GM20000 (cell line): Measurements from ENCODE around the gene PAN2.
"Not testable (repeated sequence)": the region's sequence is repeated elsewhere in the genome, so short reads cannot be mapped to it uniquely, and the experiment has no call there.

Experiments
- DNase-seq: peaks from one replicate; pipeline ENCODE4 v3.0.0; 2012; ENCODE audit warnings: low spot score
- CTCF ChIP-seq: IDR thresholded peaks from 2 replicates; pipeline ENCODE4 v1.5.1; 2012; ENCODE audit warnings: mild to moderate bottlenecking, control low read depth; ENCODE audit errors: extremely low read depth, missing control alignments

PAN2 gene

GRCh38 chr12:56338308-56339157 is 4.7 kb upstream of the PAN2 start, which contains the start of gene IL23A:
Gene IL23A (plus strand): TSS chr12:56338884. CDS start chr12:56339045, 161 bp downstream.
- TF ChIP-seq CTCF = no peak
- DNase-seq = peak; percentile 58

GRCh38 chr12:56337753-56338251 is 4.0 kb upstream of the PAN2 start:
- DNase-seq = no peak
- no peak for TF ChIP-seq CTCF

GRCh38 chr12:56336361-56337167 is 2.8 kb upstream of the PAN2 start:
- DNase-seq = peak; percentile 32
- TF ChIP-seq CTCF = no peak

GRCh38 chr12:56335527-56335926 is 1.7 kb upstream of the PAN2 start:
- DNase-seq = not testable (repeated sequence)

GRCh38 chr12:56334490-56334793 is 642 bp upstream of the PAN2 start:
- DNase-seq = no peak
- TF ChIP-seq CTCF = no peak

- TF ChIP-seq CTCF = no peak
- DNase-seq = no peak
These were observed 562 bp downstream of the PAN2 start for GRCh38 chr12:56333197-56333678.

GRCh38 chr12:56332512-56333196 is 1.1 kb downstream of the PAN2 start:
- no peak for TF ChIP-seq CTCF
- no peak for DNase-seq
